LNCAP (cell line): ENCODE data around the gene MIPOL1.

ENCODE experiments used
- CTCF ChIP-seq: fragments of 450-650 bp; IDR thresholded peaks from 2 replicates; pipeline ENCODE4 v1.5.1; 2017; ENCODE audit warnings: mild to moderate bottlenecking

Gene MIPOL1

GRCh38 chr14:37587881-37588666 is 390.3 kb downstream of the MIPOL1 start:
- no peak for TF ChIP-seq CTCF

- TF ChIP-seq CTCF, result no peak
These were observed 390.9 kb downstream of the MIPOL1 start for GRCh38 chr14:37588667-37588955.

GRCh38 chr14:37588956-37589714 is 391.4 kb downstream of the MIPOL1 start:
- no peak for TF ChIP-seq CTCF

GRCh38 chr14:37589715-37590427 is 392.1 kb downstream of the MIPOL1 start:
- TF ChIP-seq CTCF, result no peak

- no peak for TF ChIP-seq CTCF
These were observed 392.8 kb downstream of the MIPOL1 start for GRCh38 chr14:37590428-37591139.

GRCh38 chr14:37591311-37591940 is 393.7 kb downstream of the MIPOL1 start:
- peak; percentile 58; the same call in 1 of the 2 replicates for TF ChIP-seq CTCF

GRCh38 chr14:37591941-37592481 is 394.3 kb downstream of the MIPOL1 start:
- peak; percentile 28; the same call in 1 of the 2 replicates for TF ChIP-seq CTCF
